CD4-positive, alpha-beta T cell treated with Interleukin-21 for 1 hour (primary cell): ENCODE measurements around the gene SKOR1.

Source experiments
- DNase-seq: peaks from one replicate; pipeline ENCODE4 v3.0.0-alpha.2; 2020

SKOR1 gene, protein sequence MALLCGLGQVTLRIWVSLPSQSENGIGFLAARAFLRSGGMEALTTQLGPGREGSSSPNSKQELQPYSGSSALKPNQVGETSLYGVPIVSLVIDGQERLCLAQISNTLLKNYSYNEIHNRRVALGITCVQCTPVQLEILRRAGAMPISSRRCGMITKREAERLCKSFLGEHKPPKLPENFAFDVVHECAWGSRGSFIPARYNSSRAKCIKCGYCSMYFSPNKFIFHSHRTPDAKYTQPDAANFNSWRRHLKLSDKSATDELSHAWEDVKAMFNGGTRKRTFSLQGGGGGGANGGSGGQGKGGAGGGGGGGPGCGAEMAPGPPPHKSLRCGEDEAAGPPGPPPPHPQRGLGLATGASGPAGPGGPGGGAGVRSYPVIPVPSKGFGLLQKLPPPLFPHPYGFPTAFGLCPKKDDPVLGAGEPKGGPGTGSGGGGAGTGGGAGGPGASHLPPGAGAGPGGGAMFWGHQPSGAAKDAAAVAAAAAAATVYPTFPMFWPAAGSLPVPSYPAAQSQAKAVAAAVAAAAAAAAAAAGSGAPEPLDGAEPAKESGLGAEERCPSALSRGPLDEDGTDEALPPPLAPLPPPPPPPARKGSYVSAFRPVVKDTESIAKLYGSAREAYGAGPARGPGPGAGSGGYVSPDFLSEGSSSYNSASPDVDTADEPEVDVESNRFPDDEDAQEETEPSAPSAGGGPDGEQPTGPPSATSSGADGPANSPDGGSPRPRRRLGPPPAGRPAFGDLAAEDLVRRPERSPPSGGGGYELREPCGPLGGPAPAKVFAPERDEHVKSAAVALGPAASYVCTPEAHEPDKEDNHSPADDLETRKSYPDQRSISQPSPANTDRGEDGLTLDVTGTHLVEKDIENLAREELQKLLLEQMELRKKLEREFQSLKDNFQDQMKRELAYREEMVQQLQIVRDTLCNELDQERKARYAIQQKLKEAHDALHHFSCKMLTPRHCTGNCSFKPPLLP

DNA sequence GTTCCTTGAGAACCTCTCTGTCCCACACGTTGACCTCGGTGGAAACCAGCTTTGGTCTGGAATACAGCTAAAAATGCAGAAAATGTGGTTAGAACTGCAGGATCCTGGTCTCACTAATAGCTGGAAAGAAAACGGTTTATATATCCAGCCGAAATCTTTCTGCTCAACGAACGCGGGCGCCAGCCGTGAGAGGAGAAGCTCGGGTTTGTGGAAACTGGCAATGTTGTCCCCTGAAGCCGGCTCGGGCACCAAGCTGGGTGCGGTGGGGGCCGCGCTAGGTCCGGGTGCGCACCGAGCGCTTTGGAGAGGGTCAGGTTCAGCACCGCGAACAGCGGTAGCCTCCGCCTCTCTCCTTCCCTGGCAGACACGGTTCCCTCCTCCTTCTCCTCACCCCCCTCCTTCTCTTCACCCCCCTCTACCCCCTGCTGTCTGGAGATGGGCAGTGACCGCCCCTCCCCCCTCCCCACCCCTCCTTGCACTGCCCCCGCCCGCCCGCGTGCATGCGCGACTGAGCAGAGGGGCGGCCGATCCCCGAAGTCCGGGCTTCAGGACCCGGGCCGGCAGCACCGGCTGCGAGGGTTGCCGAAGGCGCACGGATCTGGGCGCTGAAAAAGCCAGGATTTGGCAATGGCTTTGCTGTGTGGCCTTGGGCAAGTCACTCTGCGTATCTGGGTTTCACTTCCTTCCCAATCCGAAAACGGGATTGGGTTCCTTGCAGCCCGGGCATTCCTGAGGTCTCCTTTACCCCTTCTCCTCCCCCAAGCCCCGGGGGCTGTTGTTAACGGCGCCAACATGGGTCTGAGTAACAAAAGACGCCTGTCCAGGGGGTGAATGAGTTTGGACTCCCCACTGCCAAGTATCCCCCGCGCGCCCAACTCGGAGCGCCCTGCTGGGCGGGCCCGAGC lies at the start of gene SKOR1:
SKOR1 (plus strand) TSS at position 534 of the 905 bp plus-strand sequence; CDS start at position 628, 94 bp downstream.
- no peak for DNase-seq

DNA sequence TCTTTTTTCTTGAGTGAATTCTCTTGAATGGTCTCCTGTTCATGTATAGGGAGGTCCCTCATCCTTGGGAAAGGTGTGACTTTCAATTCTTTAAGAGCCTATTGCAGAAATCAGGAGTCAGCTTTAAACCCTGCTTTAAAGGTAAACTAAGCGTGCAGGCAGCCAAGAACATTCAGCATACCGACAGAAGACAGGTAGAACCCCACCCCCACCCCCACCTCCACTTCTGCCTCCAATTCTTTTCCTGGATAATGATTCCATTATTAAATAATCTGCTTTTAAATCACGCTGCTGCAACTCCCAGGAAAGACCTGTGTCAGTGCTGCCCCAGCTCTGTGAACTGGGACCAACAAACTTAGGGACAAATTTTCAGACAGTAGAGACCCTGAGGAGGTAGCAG lies 49.3 kb upstream of the SKOR1 start:
- no peak for DNase-seq

DNA sequence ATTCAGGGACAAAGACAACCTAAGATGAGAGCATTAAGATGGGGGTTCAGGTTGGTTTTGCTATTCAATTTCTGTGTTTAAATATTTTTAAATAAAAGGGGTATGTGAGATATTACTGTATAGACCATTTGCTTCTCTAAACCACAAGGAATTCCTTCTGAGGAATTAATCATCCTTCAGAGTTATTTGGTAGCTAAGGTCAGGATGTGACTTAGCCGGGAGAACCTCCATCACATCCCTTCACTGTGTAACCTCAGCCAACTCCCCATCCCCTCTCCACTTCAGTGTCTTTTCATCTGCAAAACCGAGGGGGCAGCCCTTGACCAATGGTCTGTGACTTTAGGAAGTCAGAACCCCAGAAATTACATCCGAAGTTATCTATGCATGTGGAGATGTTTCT lies 48.7 kb upstream of the SKOR1 start:
- no peak for DNase-seq

DNA sequence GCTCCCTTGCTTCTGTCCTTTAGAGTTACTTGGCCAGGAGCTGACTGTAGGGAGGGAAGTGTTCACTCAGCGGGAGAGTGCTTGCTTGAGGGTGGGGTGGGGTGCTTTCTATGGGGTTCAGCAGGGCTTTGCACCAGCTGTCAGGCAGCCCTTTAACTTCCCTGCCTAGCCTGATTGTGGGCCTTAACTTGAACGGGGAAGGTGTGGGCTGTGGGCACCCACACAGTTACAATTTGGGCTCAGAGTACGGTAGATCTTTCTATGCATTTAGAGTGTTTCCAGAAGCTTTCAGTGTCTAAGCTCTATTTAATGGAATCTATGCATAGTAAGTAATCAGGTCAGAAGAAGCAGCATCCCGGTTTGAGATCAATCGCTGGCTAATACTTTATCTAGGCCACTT lies 48.2 kb upstream of the SKOR1 start:
- no peak for DNase-seq

DNA sequence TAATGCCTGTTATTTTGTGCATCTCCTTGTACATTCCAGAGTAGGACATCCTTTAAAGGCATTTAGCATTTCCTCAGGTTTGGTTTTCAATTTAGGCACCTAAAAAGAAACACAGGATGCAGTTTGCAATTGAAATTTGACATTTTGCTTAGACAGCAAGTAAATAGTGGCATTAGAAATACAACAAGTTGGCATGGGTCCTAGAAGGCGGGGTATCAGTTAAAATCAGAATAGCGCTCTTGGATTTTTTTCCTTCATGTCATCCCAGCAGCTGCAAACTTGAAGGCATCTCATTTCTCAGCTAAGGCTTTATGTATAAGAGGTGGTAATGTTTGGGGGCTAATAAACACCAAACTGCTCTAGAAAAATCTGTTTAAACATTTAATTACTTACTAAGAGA lies 47.5 kb upstream of the SKOR1 start:
- no peak for DNase-seq

DNA sequence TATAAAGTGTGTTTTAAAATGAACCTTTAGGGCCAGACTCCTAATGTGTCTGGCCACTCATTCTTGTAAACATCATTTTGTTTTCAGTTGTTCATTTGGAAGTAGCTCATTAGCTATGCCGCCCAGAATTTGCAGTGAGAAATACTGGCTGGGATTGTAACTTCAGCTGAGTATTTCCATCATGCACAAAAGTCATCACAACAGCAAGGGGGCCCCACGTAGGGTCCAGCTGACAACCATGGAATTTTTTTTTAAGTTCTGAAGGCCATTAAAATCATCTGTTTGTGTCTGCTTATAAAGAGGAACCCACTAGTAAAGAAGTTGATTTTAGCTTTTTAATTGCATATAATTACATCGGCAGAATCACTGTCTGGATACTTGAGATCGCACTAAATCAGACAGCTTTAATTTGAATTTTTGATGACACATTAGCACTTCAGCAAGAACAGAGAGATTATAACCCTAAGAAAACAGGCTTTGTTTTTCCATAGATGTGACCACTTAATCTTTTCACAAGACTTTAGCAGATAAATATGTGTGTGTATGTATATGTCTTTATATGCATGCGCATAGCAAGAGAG lies 46.3 kb upstream of the SKOR1 start:
- no peak for DNase-seq

DNA sequence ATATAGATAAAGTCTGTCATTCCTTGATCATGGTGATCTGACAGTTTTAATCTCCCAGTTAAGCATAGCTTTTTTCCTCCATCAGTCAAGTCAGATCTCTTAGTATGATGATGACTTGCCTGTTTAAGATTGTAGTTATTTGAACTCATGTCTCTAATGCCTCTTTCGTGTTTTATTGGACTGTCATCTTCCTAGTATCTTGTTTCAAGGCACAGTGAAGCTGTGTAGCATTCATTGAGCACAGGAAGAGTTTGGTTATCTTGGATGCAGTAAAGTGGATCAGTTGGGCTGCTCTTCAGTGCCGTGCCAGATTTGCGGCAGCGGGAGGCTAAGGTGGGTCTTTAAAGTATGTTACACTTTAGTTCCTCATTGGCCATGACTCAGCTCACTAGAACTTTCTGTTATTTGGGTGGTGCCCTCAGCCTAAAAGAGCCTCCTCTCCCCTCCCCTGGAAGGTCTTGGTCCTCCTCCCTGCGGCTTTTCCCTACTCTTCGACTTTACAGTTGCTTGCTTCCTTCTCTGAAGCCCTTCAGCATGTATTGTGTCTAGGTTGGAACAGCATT lies 45.7 kb upstream of the SKOR1 start:
- no peak for DNase-seq

DNA sequence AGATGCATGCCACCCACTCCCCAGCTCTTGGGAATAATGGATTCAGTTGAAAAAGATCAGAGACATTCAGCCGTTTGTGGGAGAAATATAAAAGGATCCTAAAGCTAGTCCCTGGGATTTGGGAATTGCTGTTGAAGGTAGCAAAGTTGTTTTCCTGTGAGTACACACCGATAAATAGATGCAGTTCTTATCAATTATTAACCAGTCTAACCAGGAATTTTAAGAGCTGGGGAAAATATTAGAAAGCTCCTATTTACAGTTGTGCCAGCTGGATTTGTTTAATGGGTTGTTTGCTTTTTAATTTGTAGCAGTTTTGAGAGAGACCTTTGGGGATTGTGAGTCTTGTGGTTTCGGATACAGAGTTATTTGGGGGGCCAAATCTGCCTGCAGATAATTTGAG lies 44.2 kb upstream of the SKOR1 start:
- no peak for DNase-seq

DNA sequence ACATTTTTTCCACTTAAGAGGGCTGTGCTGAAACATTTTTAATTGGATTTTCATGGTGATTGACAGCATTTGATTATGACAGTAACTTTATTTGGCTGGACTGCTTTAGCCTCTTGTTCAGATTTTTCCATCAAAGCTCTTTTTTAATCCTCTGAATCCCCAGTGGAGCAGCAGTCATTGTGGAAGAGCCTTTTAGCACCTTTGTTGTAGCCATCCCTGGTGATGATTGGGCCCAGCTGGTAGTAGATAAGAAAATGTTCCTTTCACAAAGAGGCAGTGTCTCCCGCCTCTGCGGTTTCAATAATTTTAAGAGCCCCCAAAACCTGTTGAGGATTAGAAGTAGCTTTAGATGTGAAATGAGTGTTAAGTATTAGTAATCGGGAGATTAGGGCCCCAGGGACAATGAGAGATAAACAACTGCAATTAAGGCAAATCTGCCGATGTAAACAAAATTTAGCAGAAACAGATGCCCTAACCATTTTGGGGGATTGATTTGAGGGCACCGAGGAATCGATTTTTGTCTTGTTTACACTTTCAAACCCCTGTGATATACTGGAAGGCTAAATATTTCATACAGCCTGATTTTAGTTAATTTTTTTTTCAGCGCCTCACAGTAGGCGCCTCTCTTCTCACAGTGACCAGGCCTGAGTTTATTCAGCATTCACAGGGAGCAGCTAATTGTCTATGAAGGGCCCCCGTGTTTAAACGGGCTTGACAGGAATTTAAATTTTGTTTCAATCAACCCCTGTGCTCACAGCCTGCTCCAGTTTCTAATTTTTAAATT lies 43.2 kb upstream of the SKOR1 start:
- DNase-seq, result no peak

DNA sequence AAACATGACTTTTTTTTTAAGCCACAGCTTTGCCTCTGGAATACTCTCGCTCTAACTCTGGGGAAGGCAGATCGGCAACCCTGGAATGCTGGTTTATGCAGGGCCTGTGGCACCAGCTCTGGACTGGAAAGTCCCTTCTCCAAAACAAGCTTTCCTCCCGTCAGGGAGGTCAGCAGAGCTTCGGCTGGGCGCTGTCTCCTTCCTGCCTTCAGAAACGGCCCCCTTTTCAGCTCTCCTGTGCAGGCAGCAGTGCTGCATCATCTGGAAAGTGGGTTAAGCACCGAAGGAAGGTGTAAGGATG lies 42.7 kb upstream of the SKOR1 start:
- DNase-seq, result no peak

DNA sequence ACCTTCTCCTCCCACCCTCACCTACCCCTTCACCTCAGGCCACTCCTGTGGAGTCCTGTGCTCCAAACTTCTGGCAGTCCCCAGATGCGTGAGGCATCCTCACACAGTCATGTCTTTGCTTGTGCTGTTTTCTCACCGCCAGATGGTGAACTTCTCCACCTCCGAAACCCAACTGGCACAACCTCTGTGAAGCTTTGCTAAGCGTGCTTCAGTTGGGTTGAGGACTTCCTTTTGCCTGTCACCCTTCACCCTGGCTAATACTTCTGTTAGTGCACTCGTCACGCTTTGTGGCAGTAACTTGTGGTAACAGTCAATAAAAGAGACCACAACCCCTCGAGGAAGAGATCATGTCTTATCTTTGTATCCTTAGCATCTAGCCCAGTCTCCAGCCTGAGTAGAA lies 42.0 kb upstream of the SKOR1 start:
- peak; percentile 63 for DNase-seq

DNA sequence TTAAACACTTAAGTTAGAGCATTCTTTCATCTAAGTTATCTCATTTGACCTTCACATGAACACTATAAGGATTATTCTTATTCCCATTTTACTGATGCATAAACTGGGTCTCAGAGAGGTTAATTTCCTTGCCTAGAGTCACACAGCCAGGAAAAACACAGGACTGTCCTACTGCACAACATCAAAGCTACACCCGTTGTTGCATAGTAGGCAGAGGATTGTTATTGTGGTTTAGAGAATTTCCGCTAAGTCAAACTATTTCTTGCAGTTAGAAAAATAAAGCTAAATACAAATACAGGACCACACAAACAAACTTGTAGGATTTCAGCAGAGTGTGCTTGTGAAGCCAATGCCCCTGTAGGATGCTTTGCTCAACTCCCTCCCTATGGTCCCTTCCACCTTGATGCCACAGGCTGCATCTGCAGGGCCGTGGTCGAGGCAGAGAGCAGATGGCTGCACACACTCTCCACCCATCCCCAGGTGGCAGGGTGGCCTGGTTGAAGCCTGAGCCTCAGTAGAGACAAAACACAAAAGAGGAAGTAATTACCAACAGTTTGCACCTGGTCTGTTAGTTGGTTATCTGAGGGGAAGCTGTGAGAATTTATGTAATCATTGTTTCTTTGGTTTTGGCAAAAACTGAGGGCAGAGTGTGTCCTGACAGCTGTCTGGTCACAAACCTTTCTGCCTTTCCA lies 41.1 kb upstream of the SKOR1 start:
- DNase-seq, result peak; percentile 5

DNA sequence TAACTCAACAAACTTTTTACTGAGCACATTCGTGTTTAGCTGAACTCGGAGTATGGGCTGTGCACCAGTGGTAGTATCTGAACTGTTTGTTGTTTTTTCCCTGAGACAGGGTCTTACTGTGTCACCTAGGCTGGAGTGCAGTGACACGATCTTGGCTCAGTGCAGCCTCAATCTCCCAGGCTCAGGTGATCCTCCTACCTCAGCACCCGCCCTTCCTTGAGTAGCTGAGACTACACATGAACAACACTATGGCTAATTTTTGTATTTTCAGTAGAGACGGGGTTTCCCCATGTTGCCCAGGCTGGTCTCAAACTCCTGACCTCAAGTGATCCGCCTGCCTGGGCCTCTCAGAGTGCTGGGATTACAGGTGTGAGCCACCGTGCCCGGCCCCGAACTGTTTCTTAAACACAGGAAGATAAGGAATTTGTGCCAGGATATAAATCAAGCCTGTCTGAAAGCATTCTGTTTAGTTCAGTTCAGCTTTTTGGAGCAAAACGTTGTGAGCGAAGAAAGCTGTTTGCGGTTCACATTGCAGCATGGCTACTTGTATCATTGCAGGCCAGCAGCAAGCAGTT lies 40.4 kb upstream of the SKOR1 start:
- no peak for DNase-seq

DNA sequence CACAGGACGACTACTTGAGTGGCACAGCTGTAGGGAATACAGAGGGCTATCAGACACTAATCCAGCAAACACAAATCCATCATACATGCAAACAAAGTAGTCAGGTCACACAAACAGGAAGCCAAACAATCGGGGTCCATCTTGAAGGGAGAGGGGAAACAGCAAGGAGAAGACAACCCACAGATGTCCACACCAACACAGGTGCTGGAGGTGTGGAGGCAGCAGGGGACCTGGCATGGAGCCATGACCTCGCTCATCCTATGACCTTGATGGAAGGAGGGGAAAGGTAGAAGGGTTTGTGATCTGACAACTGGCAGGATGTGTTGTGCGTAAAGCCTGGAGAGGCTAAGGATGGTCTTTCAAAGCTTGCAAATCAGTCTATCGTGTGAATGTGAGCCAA lies 39.9 kb upstream of the SKOR1 start:
- no peak for DNase-seq

DNA sequence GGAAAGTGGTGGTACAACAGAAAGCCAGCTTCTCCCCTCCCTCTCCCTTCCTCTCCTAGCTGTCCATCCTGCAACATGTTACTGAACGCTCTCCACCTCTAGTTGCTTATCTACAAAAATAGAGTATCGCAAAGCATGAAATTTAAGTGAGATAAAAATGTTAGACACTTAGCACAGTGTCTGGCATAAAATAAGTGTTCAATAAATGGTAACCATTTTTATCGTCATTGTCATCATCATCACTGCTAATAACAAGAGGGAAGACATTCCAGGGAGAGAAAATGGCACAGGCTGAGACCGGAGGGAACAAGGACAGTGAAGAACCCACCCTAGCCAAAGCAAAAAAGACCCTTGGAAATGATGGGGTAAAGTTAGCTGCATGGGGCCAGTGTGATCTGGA lies 38.7 kb upstream of the SKOR1 start:
- DNase-seq, result no peak

DNA sequence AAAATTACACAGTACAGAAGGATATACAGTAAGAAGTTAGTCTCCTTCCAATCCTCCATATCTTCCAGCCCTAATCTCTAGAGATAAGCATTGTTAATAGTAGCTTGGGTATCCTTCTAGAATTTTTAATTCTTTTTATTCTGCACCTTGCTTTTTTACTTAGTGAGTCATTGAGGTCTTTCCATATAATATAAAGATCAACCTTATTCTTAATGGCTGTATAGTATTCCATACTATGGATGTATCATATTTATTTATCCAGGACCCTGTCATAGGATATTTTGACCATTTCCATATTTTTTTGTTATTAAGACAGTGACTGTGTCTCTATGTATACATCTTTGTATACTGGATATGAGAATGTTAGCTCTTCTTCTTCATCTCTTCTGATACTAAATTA lies 36.3 kb upstream of the SKOR1 start:
- DNase-seq, result no peak

DNA sequence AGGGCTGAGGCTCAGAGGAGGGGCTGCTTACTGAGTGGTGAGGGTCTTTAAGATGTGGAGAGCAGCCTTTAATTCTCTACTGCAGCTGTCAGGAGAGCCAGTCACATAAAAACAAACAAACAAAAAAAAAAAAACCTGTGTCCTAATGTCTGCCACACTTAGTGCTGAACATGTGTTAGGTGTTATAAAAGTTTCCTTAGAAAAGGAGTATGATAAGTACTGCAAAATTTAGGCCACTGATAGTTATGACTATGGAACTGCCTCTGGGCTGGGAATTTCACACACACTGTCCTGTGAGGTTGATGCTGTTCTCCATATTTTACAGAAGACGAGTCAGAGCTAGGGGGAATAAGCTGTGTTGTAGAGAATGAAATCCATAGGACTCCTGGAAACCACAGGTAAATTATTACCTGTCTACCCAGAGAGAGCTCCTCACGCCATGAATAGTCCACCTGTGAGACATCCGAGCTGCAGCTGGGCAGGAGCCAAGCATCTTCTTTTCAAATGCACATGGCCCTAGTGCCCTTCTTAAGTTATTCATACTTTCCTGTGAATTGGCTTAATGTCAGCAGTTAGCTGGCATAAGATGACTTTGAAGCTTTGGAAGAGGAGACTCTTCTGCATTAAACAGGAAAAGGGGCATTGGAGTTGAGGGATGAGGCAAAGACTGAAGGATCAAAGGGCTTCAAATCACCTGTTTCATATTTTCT lies 34.5 kb upstream of the SKOR1 start:
- no peak for DNase-seq

DNA sequence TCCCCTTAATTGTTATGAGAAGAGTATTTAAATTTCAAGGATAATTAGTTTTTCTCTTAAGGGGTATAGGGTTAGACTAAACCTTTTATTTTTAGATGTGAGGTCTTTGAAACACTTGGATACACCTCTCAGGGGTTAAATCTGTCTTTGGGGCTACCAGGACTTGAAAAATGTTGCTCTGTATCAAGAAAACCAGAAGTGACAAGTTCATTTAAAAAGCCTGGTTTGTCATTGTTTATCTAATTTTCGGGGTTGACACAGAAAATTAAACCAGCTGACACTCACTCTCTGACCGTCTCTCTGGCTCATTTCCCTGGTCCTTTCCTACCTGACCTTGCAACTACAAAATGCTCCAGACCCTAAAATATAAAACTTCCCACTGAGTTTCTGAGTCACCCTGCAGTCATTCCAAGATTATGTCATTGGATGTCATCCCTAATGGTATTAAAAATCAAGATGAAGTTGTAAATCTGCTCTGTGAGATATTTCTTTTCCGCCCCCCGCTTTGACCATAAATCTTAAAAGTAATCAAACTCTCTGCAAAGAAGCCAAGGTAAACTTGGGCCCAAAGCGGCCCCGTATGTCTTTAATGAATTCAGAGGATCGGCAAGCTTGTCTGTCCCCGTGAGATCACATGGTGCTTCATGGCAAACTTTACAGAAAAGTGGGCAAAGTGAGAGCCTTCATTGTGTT lies 32.9 kb upstream of the SKOR1 start:
- DNase-seq, result no peak
